Cardiac fibroblast (primary cell): ENCODE data around the gene PTPRD.

ENCODE experiments used
- DNase-seq, 2 donors: peaks; one replicate each; pipeline versions ENCODE4 v3.0.0 to v3.0.0-alpha.2; 2010; ENCODE audit warnings: low read depth in 2 of 2
- H3K4me3 ChIP-seq, 2 donors: replicated peaks in 1 of 2; 1 replicate in 1 of 2; 2 replicates in 1 of 2; pipeline ENCODE4 v1.5.1; 2011; ENCODE audit warnings: low read depth in 2 of 2, low read length in 2 of 2, mild to moderate bottlenecking in 2 of 2, moderate library complexity in 1 of 2
- CTCF ChIP-seq: IDR thresholded peaks from one replicate; pipeline ENCODE4 v1.5.1; 2011; ENCODE audit warnings: low read depth, mild to moderate bottlenecking, low read length, inconsistent platforms

The PTPRD gene

GRCh38 chr9:8388132-8388531 is 2224.7 kb downstream of the PTPRD start:
- DNase-seq = no peak
- no peak for TF ChIP-seq CTCF
- no peak overlapping the region for H3K4me3 ChIP-seq

- no peak for TF ChIP-seq CTCF
- no peak overlapping the region for H3K4me3 ChIP-seq
- no peak for DNase-seq
These were observed 2228.7 kb downstream of the PTPRD start for GRCh38 chr9:8384091-8384490.

GRCh38 chr9:8382777-8383527 is 2229.8 kb downstream of the PTPRD start:
- H3K4me3 ChIP-seq = no peak overlapping the region
- DNase-seq = no peak
- no peak for TF ChIP-seq CTCF

GRCh38 chr9:8382266-8382665 is 2230.5 kb downstream of the PTPRD start:
- TF ChIP-seq CTCF = no peak
- DNase-seq = no peak

GRCh38 chr9:8381601-8382000 is 2231.2 kb downstream of the PTPRD start:
- DNase-seq = no peak
- H3K4me3 ChIP-seq = no peak overlapping the region
- no peak for TF ChIP-seq CTCF

More at GRCh38 chr9:8382266-8382665, 2230.5 kb downstream of the PTPRD start:
- no peak overlapping the region for H3K4me3 ChIP-seq

- no peak for TF ChIP-seq CTCF
- no peak overlapping the region for H3K4me3 ChIP-seq
- DNase-seq = peak in 1 of 2 donors; percentile 3
These were observed 2238.3 kb downstream of the PTPRD start for GRCh38 chr9:8374471-8374870.

GRCh38 chr9:8371686-8372085 is 2241.1 kb downstream of the PTPRD start:
- no peak for TF ChIP-seq CTCF

More at GRCh38 chr9:8371686-8372085, 2241.1 kb downstream of the PTPRD start:
- H3K4me3 ChIP-seq = no peak overlapping the region
- DNase-seq = no peak
